ENCODE measurements around the gene LMAN2L.

DNA sequence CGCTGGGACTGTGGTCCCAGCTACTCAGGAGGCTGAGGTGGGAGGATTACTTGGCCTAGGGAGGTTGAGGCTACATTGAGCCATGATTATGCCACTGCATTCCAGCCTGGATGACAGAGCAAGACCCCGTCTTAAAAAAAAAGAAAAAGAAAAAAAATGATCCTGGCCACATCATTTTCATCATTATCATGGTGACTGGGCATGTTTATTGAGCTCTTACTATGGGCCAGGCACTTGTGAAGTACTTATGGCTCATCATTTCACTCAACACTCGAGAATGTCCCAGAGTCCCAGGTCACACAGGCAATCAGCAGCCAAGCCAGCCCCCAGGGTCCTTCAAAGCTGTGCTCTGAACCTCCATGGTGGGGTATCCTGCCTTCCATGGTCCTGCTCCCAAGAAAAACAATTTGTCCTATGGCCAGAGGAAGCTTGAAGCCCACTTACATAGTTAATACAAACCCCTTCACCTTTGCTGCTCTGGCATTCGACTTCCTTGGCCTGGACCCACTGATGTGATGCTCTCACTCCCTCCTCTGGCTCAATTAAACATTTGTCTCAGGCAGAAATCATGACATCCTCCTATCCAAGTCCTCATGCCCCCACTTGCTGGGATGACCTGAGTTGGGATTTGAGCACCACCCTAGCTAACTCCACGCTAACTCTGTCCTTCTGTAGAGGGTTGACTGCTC, 17.1 kb upstream of the LMAN2L start:
- TF ChIP-seq, protein P1, sequence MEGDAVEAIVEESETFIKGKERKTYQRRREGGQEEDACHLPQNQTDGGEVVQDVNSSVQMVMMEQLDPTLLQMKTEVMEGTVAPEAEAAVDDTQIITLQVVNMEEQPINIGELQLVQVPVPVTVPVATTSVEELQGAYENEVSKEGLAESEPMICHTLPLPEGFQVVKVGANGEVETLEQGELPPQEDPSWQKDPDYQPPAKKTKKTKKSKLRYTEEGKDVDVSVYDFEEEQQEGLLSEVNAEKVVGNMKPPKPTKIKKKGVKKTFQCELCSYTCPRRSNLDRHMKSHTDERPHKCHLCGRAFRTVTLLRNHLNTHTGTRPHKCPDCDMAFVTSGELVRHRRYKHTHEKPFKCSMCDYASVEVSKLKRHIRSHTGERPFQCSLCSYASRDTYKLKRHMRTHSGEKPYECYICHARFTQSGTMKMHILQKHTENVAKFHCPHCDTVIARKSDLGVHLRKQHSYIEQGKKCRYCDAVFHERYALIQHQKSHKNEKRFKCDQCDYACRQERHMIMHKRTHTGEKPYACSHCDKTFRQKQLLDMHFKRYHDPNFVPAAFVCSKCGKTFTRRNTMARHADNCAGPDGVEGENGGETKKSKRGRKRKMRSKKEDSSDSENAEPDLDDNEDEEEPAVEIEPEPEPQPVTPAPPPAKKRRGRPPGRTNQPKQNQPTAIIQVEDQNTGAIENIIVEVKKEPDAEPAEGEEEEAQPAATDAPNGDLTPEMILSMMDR (IDR thresholded peaks at IDR 0.05), result no peak
- TF ChIP-seq POLR2A (IDR thresholded peaks at IDR 0.05), result no peak
